ENCODE data around the gene DUSP1. TPM values are rescaled to one million over a fixed set of nuclear protein-coding genes. Genes with fewer than 3 reads are reported as not detected.

Gene DUSP1
- total RNA-seq, 1 donor from 2014 or later, result 25.3 TPM

DNA sequence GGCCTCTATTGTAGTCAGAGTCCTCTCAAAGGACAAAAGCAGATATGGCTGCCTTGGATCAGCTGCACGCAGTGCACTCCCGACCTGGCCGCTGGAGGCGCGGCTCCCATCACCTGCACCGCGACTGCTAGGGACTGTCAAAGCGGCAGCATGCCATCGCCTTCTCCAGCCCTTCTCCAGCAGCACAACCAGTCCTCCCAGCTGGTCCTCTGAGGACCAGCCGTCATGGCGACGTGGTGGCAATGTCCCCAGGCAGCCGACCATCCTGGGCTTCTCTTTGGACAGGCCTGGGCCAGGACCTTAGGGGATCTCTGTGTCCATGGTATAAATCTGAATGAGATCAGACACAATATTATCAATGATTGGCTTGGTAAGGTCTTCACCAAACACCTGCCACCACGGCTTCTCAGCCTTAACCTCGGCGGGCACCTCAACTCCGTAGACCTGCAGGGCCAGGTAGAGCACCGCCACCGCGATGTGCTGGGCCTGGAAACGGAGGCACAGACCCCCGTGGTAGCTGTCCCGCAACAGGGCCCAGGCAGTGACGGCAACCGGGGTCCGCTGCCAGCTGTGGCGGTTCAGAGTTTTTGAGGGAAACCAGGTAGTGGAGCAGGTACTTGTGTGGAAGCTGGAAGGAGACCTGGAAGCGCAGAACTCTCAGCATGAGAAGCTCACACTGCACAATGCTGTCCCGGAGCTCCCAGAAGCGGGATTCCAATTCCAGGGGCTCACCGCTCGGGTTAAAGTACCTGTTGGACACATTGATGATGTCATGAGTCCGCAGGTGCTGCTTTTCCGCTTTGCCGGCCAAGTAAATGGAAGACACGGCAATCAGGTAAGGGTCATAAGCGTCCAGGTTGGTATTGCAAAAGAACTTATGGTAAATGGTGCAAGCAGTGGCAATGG lies 8.5 kb downstream of the DUSP1 start:
- no peak for DNase-seq (ENCODE audit: low spot score)
- peaks cover 17% of the 10 kb centered on the region for H3K4me1 Mint-ChIP-seq (ENCODE audit: unreplicated experiment)
- no peak overlapping the region for H3K4me3 Mint-ChIP-seq (ENCODE audit: unreplicated experiment)
- no peaks in the 10 kb centered on the region for H3K9me3 Mint-ChIP-seq (ENCODE audit: unreplicated experiment)
- H3K36me3 Mint-ChIP-seq (ENCODE audit: low read depth, unreplicated experiment), result peaks cover 4% of the 10 kb centered on the region
- H3K27me3 Mint-ChIP-seq (ENCODE audit: unreplicated experiment), result peaks cover 3% of the 10 kb centered on the region
- TF ChIP-seq, protein P1, sequence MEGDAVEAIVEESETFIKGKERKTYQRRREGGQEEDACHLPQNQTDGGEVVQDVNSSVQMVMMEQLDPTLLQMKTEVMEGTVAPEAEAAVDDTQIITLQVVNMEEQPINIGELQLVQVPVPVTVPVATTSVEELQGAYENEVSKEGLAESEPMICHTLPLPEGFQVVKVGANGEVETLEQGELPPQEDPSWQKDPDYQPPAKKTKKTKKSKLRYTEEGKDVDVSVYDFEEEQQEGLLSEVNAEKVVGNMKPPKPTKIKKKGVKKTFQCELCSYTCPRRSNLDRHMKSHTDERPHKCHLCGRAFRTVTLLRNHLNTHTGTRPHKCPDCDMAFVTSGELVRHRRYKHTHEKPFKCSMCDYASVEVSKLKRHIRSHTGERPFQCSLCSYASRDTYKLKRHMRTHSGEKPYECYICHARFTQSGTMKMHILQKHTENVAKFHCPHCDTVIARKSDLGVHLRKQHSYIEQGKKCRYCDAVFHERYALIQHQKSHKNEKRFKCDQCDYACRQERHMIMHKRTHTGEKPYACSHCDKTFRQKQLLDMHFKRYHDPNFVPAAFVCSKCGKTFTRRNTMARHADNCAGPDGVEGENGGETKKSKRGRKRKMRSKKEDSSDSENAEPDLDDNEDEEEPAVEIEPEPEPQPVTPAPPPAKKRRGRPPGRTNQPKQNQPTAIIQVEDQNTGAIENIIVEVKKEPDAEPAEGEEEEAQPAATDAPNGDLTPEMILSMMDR (IDR thresholded peaks at IDR 0.05; ENCODE audit: unreplicated experiment), result no peak
- no peak overlapping the region for H3K27ac Mint-ChIP-seq (ENCODE audit: unreplicated experiment)

DNA sequence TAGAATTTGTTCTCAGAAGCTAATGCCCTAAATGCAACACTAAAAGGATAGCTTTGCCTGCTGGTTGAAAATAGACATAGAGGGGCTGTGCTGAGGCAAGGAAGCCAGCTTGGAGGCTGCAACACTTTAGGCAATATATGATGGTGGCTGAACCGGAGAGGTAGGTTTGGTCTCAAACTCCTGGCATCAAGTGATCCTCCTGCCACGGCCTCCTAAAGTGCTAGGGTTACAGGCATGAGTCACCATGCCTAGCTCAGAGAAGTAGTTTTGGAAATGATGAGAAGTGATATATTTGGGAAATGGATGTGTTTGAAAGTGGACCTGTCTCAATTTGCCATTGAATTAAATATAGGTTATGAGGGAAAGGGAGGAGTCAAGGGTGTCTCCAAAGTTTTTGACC lies 10.0 kb downstream of the DUSP1 start:
- TF ChIP-seq, protein P1 (IDR thresholded peaks at IDR 0.05; ENCODE audit: unreplicated experiment), result no peak
- H3K27ac Mint-ChIP-seq (ENCODE audit: unreplicated experiment), result no peak overlapping the region
- H3K4me3 Mint-ChIP-seq (ENCODE audit: unreplicated experiment), result no peak overlapping the region

DNA sequence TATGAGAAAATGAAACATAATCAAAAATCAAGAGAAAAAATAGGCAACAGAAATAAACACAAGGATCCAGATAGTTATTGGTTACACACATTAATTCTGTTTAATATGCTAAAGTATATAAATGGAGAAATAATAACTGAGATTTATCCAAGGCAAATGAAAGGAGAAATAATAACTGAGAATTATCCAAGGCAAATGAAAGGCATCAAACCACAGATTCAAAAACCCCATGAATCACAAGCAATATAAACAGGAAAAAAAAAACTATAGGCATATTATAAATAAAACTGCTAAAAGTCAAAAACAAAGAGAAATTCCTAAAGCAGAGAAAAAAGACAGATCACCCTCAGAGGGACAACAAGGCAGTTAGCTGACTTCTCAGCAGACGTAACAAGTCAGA lies 10.9 kb downstream of the DUSP1 start:
- no peak overlapping the region for H3K4me3 Mint-ChIP-seq (ENCODE audit: unreplicated experiment)
- TF ChIP-seq, protein P1 (IDR thresholded peaks at IDR 0.05; ENCODE audit: unreplicated experiment), result no peak
- H3K36me3 Mint-ChIP-seq (ENCODE audit: low read depth, unreplicated experiment), result peaks cover 3% of the 10 kb centered on the region
- peaks cover 8% of the 10 kb centered on the region for H3K27me3 Mint-ChIP-seq (ENCODE audit: unreplicated experiment)
- no peak for DNase-seq (ENCODE audit: low spot score)
- H3K27ac Mint-ChIP-seq (ENCODE audit: unreplicated experiment), result no peak overlapping the region
- H3K9me3 Mint-ChIP-seq (ENCODE audit: unreplicated experiment), result no peaks in the 10 kb centered on the region
- H3K4me1 Mint-ChIP-seq (ENCODE audit: unreplicated experiment), result peaks cover 9% of the 10 kb centered on the region

More for the DNA sequence above, 10.0 kb downstream of the DUSP1 start:
- H3K36me3 Mint-ChIP-seq (ENCODE audit: low read depth, unreplicated experiment), result peaks cover 4% of the 10 kb centered on the region
- H3K9me3 Mint-ChIP-seq (ENCODE audit: unreplicated experiment), result no peaks in the 10 kb centered on the region
- DNase-seq (ENCODE audit: low spot score), result no peak
- H3K4me1 Mint-ChIP-seq (ENCODE audit: unreplicated experiment), result peaks cover 10% of the 10 kb centered on the region
- peaks cover 4% of the 10 kb centered on the region for H3K27me3 Mint-ChIP-seq (ENCODE audit: unreplicated experiment)

DNA sequence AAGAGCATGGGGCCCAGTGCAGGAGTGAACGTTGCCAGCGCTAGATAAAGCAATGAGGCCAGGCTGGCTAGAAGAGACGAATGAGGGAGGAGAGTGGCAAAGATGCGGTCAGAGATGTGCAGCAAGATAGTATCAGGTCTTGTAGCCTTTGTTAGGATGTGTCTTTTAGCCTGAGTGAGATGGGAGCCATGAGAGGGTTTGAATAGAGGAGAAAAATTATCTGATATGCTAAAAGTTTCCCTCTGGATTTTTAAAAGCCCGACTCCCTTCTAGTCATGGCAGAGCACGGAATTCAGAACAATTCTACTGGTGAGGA lies 12.2 kb downstream of the DUSP1 start:
- TF ChIP-seq, protein P1 (IDR thresholded peaks at IDR 0.05; ENCODE audit: unreplicated experiment), result no peak
- H3K27me3 Mint-ChIP-seq (ENCODE audit: unreplicated experiment), result peaks cover 8% of the 10 kb centered on the region
- no peak overlapping the region for H3K27ac Mint-ChIP-seq (ENCODE audit: unreplicated experiment)
- DNase-seq (ENCODE audit: low spot score), result no peak
- H3K36me3 Mint-ChIP-seq (ENCODE audit: low read depth, unreplicated experiment), result peaks cover 3% of the 10 kb centered on the region
- peaks cover 6% of the 10 kb centered on the region for H3K4me1 Mint-ChIP-seq (ENCODE audit: unreplicated experiment)
- no peaks in the 10 kb centered on the region for H3K9me3 Mint-ChIP-seq (ENCODE audit: unreplicated experiment)
- H3K4me3 Mint-ChIP-seq (ENCODE audit: unreplicated experiment), result no peak overlapping the region

DNA sequence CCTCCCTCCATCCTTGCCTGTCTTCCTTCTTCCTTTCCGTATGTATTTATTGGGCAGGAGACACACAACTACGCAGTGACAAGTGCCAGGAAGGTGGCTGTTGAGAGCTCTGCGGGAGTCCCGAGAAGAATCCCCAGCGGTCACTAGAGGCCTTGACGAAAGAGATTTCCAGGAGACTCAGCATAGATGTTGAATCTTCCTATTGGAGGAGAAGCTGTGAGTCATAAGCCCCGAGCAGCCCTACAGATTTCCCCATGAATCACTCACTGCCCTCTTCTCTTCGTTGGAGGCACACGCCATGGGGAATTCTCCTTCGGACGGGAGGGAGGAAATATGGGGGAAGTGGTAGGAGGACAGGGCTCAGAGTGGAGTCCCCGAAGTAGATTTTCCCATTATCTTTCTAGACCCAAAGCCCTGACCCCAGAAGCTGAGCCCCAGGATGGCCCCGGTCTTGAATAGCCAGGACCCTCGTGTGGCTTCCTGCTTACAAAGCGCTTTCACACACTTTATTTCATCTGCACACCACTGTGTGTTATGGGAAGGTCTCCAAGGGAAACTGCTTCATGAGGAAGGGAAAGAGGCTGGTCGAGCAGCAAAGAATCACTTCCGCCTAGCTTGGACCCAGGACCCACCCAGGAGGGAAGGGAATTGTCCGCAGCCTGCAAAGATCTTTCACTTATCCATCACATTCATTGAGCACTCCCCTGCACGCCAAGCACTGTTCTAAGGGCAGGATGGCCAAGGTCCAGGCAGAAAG lies 12.7 kb downstream of the DUSP1 start:
- Mint-ChIP-seq H3K27me3 (ENCODE audit: unreplicated experiment) (peaks cover 8% of the 10 kb centered on the region), H3K4me3 (ENCODE audit: unreplicated experiment) (no peak overlapping the region), H3K27ac (ENCODE audit: unreplicated experiment) (no peak overlapping the region), H3K4me1 (ENCODE audit: unreplicated experiment) (peaks cover 6% of the 10 kb centered on the region), H3K9me3 (ENCODE audit: unreplicated experiment) (no peaks in the 10 kb centered on the region), H3K36me3 (ENCODE audit: low read depth, unreplicated experiment) (peaks cover 3% of the 10 kb centered on the region)
- DNase-seq (ENCODE audit: low spot score), result no peak
- TF ChIP-seq, protein P1 (IDR thresholded peaks at IDR 0.05; ENCODE audit: unreplicated experiment), result no peak

Data from endothelial cell (in vitro differentiated cells).